ENCODE measurements around the gene BCR. TPM values are rescaled to one million over a fixed set of nuclear protein-coding genes. Genes with fewer than 3 reads are reported as not detected.

Gene BCR
- total and polyA plus RNA-seq, 2 of the 13 experiments (the other 11 are each of a cell fraction or from before 2014, with no cell fraction given) = 19.9 to 33.6 TPM

DNA sequence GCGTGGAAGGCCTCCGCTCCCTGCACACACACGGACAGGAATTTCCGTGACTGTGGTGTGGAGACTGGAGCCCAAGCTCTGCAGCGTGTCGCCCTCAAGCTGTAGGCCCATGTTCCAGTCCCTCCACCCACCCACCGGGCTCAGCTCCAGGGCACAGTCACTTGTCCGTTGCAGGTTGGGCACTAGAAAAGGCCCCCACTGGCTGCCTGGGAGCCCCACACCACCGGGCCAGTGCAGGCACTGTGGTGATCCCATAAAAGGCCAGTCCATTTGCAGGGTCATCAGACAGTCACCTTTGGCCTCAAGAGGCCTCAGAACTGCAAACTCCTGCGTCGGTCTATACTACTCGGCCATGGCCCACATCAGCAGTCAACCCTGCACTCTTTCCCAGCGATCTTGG is 18.7 kb upstream of the BCR start:
- in situ Hi-C loops (cut with HindIII; ENCODE audit: extremely low pct_ligation_motif_present, low pct_unique_long_range_greater_than_20kb) (loop anchor here (25.0 kb wide), 1 partner anchor 401 kb away; no protein-coding TSS in a partner anchor), intact Hi-C loops (cut with micrococcal nuclease; ENCODE audit: unreplicated experiment) (loop anchor here (2.0 kb wide), 1 partner anchor 13 kb away; no protein-coding TSS in a partner anchor)
- Histone ChIP-seq H3K27ac (ENCODE audit: extremely low read length, insufficient read depth, low read length) (peak overlapping the region; percentile 1), H3K4me3 (replicated peaks in 1 of 3; ENCODE audit: insufficient read depth in 1 of 3, low read depth in 2 of 3, low read length in 3 of 3) (no peak overlapping the region; a peak in 1 of 6 replicates), H3K27me3 (ENCODE audit: control insufficient read depth in 1 of 2, insufficient read depth in 2 of 2, low read length in 2 of 2) (no peaks in the 10 kb centered on the region), H3K36me3 (replicated peaks in 1 of 2; ENCODE audit: control insufficient read depth in 1 of 2, insufficient read depth in 2 of 2, low read length in 2 of 2) (no peaks in the 10 kb centered on the region), H4K20me1 (ENCODE audit: insufficient read depth, low read length) (no peaks in the 10 kb centered on the region), H3K4me2 (ENCODE audit: low read depth, low read length) (peak overlapping the region; percentile 52), H2AFZ (ENCODE audit: low read length) (no peak overlapping the region), H3K4me1 (ENCODE audit: insufficient read depth, low read length) (peaks cover 100% of the 10 kb centered on the region), H3K79me2 (ENCODE audit: insufficient read depth, low read length) (no peaks in the 10 kb centered on the region), H3K9ac (ENCODE audit: insufficient read depth, low read depth, low read length) (no peak overlapping the region), H3K9me3 (ENCODE audit: low read length) (no peaks in the 10 kb centered on the region)
- WGBS (ENCODE audit: low lambda C conversion rate) = 3% methylated on average over 5 of the region's 13 CpGs
- no TSS peak for BruUV-seq (replicated peaks)
- ATAC-seq (peak; percentile 48), DNase-seq (ENCODE audit: low spot score) (no peak), FAIRE-seq (peak; percentile 36)
- CTCF ChIA-PET (ENCODE audit: low intra/inter-chr PET ratio, low total read pairs) = no interaction called here
- POLR2A ChIA-PET = interaction anchor here (0.9 kb wide), 1 partner anchor 15 kb away, joined by 3 read pairs; no protein-coding TSS in a partner anchor
- peak; percentile 18; the same call in 1 of the 2 replicates for TF ChIP-seq PITX1 (CRISPR knock-in tag; IDR thresholded peaks at IDR 0.05)
- TF ChIP-seq, protein P1, sequence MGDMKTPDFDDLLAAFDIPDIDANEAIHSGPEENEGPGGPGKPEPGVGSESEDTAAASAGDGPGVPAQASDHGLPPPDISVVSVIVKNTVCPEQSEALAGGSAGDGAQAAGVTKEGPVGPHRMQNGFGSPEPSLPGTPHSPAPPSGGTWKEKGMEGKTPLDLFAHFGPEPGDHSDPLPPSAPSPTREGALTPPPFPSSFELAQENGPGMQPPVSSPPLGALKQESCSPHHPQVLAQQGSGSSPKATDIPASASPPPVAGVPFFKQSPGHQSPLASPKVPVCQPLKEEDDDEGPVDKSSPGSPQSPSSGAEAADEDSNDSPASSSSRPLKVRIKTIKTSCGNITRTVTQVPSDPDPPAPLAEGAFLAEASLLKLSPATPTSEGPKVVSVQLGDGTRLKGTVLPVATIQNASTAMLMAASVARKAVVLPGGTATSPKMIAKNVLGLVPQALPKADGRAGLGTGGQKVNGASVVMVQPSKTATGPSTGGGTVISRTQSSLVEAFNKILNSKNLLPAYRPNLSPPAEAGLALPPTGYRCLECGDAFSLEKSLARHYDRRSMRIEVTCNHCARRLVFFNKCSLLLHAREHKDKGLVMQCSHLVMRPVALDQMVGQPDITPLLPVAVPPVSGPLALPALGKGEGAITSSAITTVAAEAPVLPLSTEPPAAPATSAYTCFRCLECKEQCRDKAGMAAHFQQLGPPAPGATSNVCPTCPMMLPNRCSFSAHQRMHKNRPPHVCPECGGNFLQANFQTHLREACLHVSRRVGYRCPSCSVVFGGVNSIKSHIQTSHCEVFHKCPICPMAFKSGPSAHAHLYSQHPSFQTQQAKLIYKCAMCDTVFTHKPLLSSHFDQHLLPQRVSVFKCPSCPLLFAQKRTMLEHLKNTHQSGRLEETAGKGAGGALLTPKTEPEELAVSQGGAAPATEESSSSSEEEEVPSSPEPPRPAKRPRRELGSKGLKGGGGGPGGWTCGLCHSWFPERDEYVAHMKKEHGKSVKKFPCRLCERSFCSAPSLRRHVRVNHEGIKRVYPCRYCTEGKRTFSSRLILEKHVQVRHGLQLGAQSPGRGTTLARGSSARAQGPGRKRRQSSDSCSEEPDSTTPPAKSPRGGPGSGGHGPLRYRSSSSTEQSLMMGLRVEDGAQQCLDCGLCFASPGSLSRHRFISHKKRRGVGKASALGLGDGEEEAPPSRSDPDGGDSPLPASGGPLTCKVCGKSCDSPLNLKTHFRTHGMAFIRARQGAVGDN (CRISPR knock-in tag; IDR thresholded peaks at IDR 0.05) = peak; percentile 74
- peak; percentile 23; the same call in 1 of the 2 replicates for TF ChIP-seq HNF4A (CRISPR knock-in tag; IDR thresholded peaks at IDR 0.05)
- TF ChIP-seq, protein P2, sequence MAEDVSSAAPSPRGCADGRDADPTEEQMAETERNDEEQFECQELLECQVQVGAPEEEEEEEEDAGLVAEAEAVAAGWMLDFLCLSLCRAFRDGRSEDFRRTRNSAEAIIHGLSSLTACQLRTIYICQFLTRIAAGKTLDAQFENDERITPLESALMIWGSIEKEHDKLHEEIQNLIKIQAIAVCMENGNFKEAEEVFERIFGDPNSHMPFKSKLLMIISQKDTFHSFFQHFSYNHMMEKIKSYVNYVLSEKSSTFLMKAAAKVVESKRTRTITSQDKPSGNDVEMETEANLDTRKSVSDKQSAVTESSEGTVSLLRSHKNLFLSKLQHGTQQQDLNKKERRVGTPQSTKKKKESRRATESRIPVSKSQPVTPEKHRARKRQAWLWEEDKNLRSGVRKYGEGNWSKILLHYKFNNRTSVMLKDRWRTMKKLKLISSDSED (CRISPR knock-in tag; IDR thresholded peaks at IDR 0.05) = no peak
- TF ChIP-seq, protein P3, sequence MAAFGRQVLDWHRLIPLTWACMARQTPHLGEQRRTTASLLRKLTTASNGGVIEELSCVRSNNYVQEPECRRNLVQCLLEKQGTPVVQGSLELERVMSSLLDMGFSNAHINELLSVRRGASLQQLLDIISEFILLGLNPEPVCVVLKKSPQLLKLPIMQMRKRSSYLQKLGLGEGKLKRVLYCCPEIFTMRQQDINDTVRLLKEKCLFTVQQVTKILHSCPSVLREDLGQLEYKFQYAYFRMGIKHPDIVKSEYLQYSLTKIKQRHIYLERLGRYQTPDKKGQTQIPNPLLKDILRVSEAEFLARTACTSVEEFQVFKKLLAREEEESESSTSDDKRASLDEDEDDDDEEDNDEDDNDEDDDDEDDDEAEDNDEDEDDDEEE (CRISPR knock-in tag; IDR thresholded peaks at IDR 0.05) = no peak
- TF ChIP-seq ZNF234 (CRISPR knock-in tag; conservative IDR thresholded peaks at IDR 0.05) = no peak
- TF ChIP-seq ZMYM3 (CRISPR knock-in tag; IDR thresholded peaks at IDR 0.05) = 0 out of 2 replicates have a peak, but pooled peaks have one; percentile 31
- TF ChIP-seq, protein P4, sequence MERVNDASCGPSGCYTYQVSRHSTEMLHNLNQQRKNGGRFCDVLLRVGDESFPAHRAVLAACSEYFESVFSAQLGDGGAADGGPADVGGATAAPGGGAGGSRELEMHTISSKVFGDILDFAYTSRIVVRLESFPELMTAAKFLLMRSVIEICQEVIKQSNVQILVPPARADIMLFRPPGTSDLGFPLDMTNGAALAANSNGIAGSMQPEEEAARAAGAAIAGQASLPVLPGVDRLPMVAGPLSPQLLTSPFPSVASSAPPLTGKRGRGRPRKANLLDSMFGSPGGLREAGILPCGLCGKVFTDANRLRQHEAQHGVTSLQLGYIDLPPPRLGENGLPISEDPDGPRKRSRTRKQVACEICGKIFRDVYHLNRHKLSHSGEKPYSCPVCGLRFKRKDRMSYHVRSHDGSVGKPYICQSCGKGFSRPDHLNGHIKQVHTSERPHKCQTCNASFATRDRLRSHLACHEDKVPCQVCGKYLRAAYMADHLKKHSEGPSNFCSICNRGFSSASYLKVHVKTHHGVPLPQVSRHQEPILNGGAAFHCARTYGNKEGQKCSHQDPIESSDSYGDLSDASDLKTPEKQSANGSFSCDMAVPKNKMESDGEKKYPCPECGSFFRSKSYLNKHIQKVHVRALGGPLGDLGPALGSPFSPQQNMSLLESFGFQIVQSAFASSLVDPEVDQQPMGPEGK (CRISPR knock-in tag; IDR thresholded peaks at IDR 0.05) = peak; percentile 65
- no peak for TF ChIP-seq EEA1 (CRISPR knock-in tag; IDR thresholded peaks at IDR 0.05; ENCODE audit: borderline replicate concordance)
- TF ChIP-seq ZNF205 (CRISPR knock-in tag; IDR thresholded peaks at IDR 0.05) = 0 out of 2 replicates have a peak, but pooled peaks have one; percentile 44
- peak; percentile 53; the same call in 1 of the 2 replicates for TF ChIP-seq SPEN (CRISPR knock-in tag; IDR thresholded peaks at IDR 0.05; ENCODE audit: low read depth)
- TF ChIP-seq ZKSCAN8 (CRISPR knock-in tag; IDR thresholded peaks at IDR 0.05; ENCODE audit: borderline replicate concordance) = no peak
- no peak for TF ChIP-seq SATB2 (CRISPR knock-in tag; IDR thresholded peaks at IDR 0.05)
- no peak for TF ChIP-seq DNMT3B (CRISPR knock-in tag; conservative IDR thresholded peaks at IDR 0.05)
